OCI-LY3 (cell line): ENCODE data around the gene EXTL1.

ENCODE experiments used
- CTCF ChIP-seq: fragments of 200-600, 300-600 bp; sonication (generic); IDR thresholded peaks from 2 replicates; pipeline ENCODE4 v1.5.1; 2014; ENCODE audit warnings: antibody characterized with exemption, low read length, low read depth
- EZH2phosphoT487 ChIP-seq: fragments of 200-600 bp; shearing (Covaris generic); IDR thresholded peaks from 2 replicates; pipeline ENCODE4 v1.6.1; 2018; ENCODE audit warnings: antibody characterized with exemption, mixed run types, low read depth

- no peak for TF ChIP-seq CTCF
- TF ChIP-seq EZH2phosphoT487, result no peak
Measured at GRCh38 chr1:26047278-26047874, 25.8 kb downstream of the EXTL1 start.
